Breast epithelium (tissue), 4 donors: Measurements from ENCODE around the gene FAM163B. TPM values are rescaled to one million over a fixed set of nuclear protein-coding genes. Genes with fewer than 3 reads are reported as not detected.
"Not testable (repeated sequence)": the region's sequence is repeated elsewhere in the genome, so short reads cannot be mapped to it uniquely, and the experiment has no call there.

Source experiments
- DNase-seq, 2 donors: peaks; one replicate each; pipeline ENCODE4 v3.0.0-alpha.2; 2019; ENCODE audit warnings: low spot score in 2 of 2
- H3K27ac ChIP-seq, 2 donors: fragments of 200-600 bp; sonication (generic) in 1 of 2; one replicate each; pipeline ENCODE4 v1.5.1; 2016 to 2019; ENCODE audit warnings: mild to moderate bottlenecking in 1 of 2
- H3K27me3 ChIP-seq, 2 donors: fragments of 200-600 bp; sonication (generic) in 1 of 2; one replicate each; pipeline versions ENCODE4 v1.5.1 to v1.6.0; 2017 to 2019; ENCODE audit warnings: control low read depth in 1 of 2, mild to moderate bottlenecking in 1 of 2
- H3K36me3 ChIP-seq: fragments of 200-600 bp; one replicate; pipeline ENCODE4 v1.5.1; 2019
- H3K4me1 ChIP-seq, 2 donors: fragments of 200-600 bp; sonication (generic); one replicate each; pipeline ENCODE4 v1.5.1; 2016 to 2019; ENCODE audit warnings: control low read depth in 1 of 2
- H3K4me3 ChIP-seq, 3 donors: fragments of 200-600 bp; sonication (generic); 1 replicate in 2 of 3; 2 replicates in 1 of 3; pipeline ENCODE4 v1.5.1; 2016 to 2019; ENCODE audit warnings: mild to moderate bottlenecking in 3 of 3, moderate library complexity in 2 of 3
- H3K9me3 ChIP-seq, 2 donors: fragments of 200-600 bp; sonication (generic) in 1 of 2; one replicate each; pipeline ENCODE4 v1.5.1; 2016 to 2019; ENCODE audit warnings: control low read depth in 1 of 2
- POLR2A ChIP-seq: fragments of 450-650 bp; IDR thresholded peaks from one replicate; pipeline ENCODE4 v1.6.1; 2016; ENCODE audit warnings: antibody characterized with exemption, mild to moderate bottlenecking, moderate library complexity
- POLR2AphosphoS5 ChIP-seq, 3 donors: sonication (generic); formaldehyde crosslinking; IDR thresholded peaks; one replicate each; pipeline ENCODE4 v1.6.1; 2017; ENCODE audit warnings: antibody characterized with exemption in 3 of 3
- intact Hi-C: fragments of 100-400 bp; cut with DNase I; formaldehyde crosslinking; loops from one replicate; pipeline ENCODE4 v1.15.1; 2023; ENCODE audit warnings: low total_unique reads
- total RNA-seq, 3 donors: library from RNA; depleted of rRNA; stranded (reverse); fragments of >200 nt; gene quantifications; one replicate each; pipeline ENCODE4 v1.1.0, GENCODE V29; 2016
- TF ChIP-seq, protein P1 (sequence below), 3 donors: fragments of 450-650 bp; IDR thresholded peaks; one replicate each; pipeline ENCODE4 v1.5.1; 2016 to 2017; ENCODE audit warnings: antibody characterized with exemption in 3 of 3, mild to moderate bottlenecking in 3 of 3, moderate library complexity in 3 of 3

The FAM163B gene
- total RNA-seq, 3 donors from 2014 or later = not detected

DNA sequence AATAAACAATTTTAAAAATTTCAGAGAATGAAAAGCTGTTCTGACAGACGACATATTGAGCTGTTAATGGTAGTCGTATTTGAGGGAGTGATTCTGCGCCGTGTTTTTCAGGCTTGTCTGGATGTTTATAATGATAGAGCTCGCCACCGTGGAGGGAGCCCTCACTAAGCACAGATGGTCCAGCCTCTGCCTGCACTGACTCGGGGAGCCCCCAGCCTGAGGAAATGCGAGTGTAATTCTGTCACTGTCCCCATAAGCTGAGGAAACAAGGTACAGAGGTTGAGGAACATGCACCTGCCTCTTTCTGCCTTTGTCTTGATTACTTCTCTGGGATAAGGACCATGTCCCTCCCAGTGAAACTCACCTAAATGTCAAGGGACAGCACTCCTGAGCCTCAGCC, 19.6 kb upstream of the FAM163B start:
- no peak for DNase-seq
- intact Hi-C loops = no loop called here
- no peak for TF ChIP-seq POLR2AphosphoS5 (IDR thresholded peaks at IDR 0.05)
- no peak for TF ChIP-seq POLR2A

DNA sequence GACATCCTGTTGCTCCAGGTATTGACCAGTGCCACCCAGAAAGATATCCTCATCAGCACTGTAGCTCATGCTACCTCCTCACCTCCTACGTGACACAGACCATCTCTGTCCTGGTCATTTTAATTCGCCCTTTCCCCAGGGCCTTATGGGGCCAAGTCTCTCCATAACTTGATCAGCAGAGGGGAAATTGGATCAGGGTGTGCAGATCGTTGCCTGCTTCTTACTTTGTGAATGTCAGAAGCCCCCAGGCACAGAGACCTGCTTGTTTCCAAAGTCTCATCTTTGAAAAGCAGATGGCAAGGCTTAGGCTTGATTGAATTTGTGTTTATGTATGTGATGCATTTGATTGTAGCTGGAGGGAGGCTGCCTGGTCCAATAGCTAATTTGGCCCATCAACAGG, 18.2 kb upstream of the FAM163B start:
- intact Hi-C loops = no loop called here
- H3K36me3 ChIP-seq = no peaks in the 10 kb centered on the region
- no peak overlapping the region for H3K4me3 ChIP-seq

More for the DNA sequence above, 19.6 kb upstream of the FAM163B start:
- H3K9me3 ChIP-seq = peaks cover 8 to 19% of the 10 kb centered on the region in 2 donors
- no peaks in the 10 kb centered on the region for H3K36me3 ChIP-seq
- H3K27ac ChIP-seq = no peak overlapping the region
- no peaks in the 10 kb centered on the region for H3K4me1 ChIP-seq
- H3K27me3 ChIP-seq = peaks cover 0 to 13% of the 10 kb centered on the region in 2 donors
- H3K4me3 ChIP-seq = no peak overlapping the region

DNA sequence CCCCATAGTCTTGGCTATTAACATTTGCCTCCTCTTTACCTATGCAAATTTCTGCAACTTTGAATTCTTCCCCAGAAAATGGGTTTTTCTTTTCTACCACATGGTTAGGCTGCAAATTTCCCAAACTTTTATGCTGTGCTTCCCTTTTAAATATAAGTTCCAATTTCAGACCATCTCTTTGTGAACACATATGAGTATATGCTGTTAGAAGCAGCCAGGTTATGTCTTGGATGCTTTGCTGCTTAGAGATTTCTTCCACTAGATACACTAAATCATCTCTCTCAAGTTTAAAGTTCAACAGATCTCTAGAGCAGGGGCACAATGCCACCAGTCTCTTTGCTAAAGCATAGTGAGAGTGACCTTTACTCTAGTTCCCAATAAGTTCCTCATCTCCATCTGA, 16.8 kb upstream of the FAM163B start:
- intact Hi-C loops, DNase-seq, H3K4me3 ChIP-seq, H3K4me1 ChIP-seq, H3K27ac ChIP-seq, H3K36me3 ChIP-seq: not testable (repeated sequence)
- Histone ChIP-seq H3K9me3 (peaks cover 8 to 19% of the 10 kb centered on the region in 2 donors), H3K27me3 (peaks cover 0 to 11% of the 10 kb centered on the region in 2 donors)

More for the DNA sequence above, 18.2 kb upstream of the FAM163B start:
- Histone ChIP-seq H3K4me1 (no peaks in the 10 kb centered on the region), H3K27me3 (peaks cover 0 to 9% of the 10 kb centered on the region in 2 donors), H3K27ac (no peak overlapping the region), H3K9me3 (peaks cover 8 to 19% of the 10 kb centered on the region in 2 donors)
- no peak for DNase-seq
- no peak for TF ChIP-seq POLR2A
- TF ChIP-seq POLR2AphosphoS5 (IDR thresholded peaks at IDR 0.05) = no peak
- TF ChIP-seq, protein P1, sequence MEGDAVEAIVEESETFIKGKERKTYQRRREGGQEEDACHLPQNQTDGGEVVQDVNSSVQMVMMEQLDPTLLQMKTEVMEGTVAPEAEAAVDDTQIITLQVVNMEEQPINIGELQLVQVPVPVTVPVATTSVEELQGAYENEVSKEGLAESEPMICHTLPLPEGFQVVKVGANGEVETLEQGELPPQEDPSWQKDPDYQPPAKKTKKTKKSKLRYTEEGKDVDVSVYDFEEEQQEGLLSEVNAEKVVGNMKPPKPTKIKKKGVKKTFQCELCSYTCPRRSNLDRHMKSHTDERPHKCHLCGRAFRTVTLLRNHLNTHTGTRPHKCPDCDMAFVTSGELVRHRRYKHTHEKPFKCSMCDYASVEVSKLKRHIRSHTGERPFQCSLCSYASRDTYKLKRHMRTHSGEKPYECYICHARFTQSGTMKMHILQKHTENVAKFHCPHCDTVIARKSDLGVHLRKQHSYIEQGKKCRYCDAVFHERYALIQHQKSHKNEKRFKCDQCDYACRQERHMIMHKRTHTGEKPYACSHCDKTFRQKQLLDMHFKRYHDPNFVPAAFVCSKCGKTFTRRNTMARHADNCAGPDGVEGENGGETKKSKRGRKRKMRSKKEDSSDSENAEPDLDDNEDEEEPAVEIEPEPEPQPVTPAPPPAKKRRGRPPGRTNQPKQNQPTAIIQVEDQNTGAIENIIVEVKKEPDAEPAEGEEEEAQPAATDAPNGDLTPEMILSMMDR (IDR thresholded peaks at IDR 0.05) = no peak

DNA sequence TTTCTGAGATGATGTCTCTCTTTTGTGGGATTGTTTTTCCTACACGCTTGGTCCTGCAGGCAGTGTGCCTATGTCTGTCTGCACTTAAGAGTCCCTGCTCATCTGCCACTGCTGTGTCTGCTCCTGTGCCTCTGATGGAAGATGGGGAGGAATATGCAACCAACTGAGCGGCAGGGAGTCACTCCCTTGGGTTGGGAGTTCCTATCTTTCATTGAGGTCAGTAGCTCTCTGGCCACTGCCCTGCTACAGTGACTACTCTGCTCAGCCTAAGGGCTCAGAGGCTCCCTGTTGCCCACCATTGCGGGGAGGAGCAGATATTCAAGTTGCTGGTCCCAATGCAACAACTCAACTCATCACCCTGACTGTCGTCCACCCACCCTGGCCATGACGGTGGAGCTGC, 13.4 kb upstream of the FAM163B start:
- Histone ChIP-seq H3K4me3 (no peak overlapping the region), H3K9me3 (peaks cover 8 to 19% of the 10 kb centered on the region in 2 donors), H3K4me1 (no peaks in the 10 kb centered on the region), H3K36me3 (no peaks in the 10 kb centered on the region), H3K27ac (no peak overlapping the region), H3K27me3 (peaks cover 0 to 21% of the 10 kb centered on the region in 2 donors)
- DNase-seq = no peak
- TF ChIP-seq POLR2A (no peak), POLR2AphosphoS5 (IDR thresholded peaks at IDR 0.05) (no peak)
- TF ChIP-seq, protein P1 (IDR thresholded peaks at IDR 0.05) = no peak
- intact Hi-C loops = no loop called here

- DNase-seq = no peak
- peaks cover 8 to 18% of the 10 kb centered on the region in 2 donors for H3K9me3 ChIP-seq
- intact Hi-C loops = no loop called here
- H3K36me3 ChIP-seq = no peaks in the 10 kb centered on the region
- no peaks in the 10 kb centered on the region for H3K4me1 ChIP-seq
- H3K27me3 ChIP-seq = peaks cover 0 to 29% of the 10 kb centered on the region in 2 donors
- TF ChIP-seq POLR2A (no peak), POLR2AphosphoS5 (IDR thresholded peaks at IDR 0.05) (no peak)
- TF ChIP-seq, protein P1 (IDR thresholded peaks at IDR 0.05) = no peak
- no peak overlapping the region for H3K4me3 ChIP-seq
- no peak overlapping the region for H3K27ac ChIP-seq
Observed at GRCh38 chr9:133621725-133622267, 12.6 kb upstream of the FAM163B start.

DNA sequence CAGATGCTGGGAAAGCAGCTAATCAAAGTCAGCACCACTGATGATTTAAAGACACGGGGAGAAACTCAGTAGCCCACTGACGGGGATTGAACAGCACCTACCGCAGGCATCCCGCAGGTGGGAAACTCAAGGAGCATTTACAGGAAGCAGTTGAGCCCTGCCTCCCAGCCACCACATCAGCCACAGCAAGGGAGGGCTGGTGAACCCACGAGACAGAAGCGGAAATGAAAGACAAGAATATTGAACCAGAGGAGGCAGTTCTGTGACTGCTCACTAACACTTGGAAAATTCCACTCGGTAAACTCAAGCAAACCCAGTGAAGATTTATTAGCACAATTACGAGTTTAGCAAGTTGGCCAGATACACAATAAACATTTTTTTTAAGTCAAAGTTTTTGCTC, 10.6 kb upstream of the FAM163B start:
- Histone ChIP-seq H3K36me3 (no peaks in the 10 kb centered on the region), H3K4me3 (no peak overlapping the region), H3K4me1 (no peaks in the 10 kb centered on the region), H3K27ac (no peak overlapping the region), H3K27me3 (peaks cover 0 to 49% of the 10 kb centered on the region in 2 donors), H3K9me3 (no peaks in the 10 kb centered on the region)
- DNase-seq = no peak
- TF ChIP-seq, protein P1 (IDR thresholded peaks at IDR 0.05) = no peak
- TF ChIP-seq POLR2A = no peak
- TF ChIP-seq POLR2AphosphoS5 (IDR thresholded peaks at IDR 0.05) = no peak
- intact Hi-C loops = loop anchor here (5.0 kb wide), 1 partner anchor 1782 kb away; no protein-coding TSS in a partner anchor
